SU-DHL-6 (cell line): ENCODE data around the gene PARVA.

Source experiments
- H2AFZ ChIP-seq: fragments of 200-600 bp; sonication (generic); 2 replicates; pipeline ENCODE4 v1.6.1; 2014; ENCODE audit warnings: low read depth, mild to moderate bottlenecking, moderate library complexity, mixed read lengths, antibody characterized with exemption, low read length; ENCODE audit not compliant: severe bottlenecking
- H3F3A ChIP-seq: fragments of 200-600 bp; shearing (Covaris generic); 2 replicates; pipeline ENCODE4 v1.6.0; 2016; ENCODE audit warnings: antibody characterized with exemption, mild to moderate bottlenecking; ENCODE audit not compliant: insufficient read depth
- H3K27ac ChIP-seq: fragments of 200-600 bp; sonication (generic); 2 replicates; pipeline ENCODE4 v1.5.1; 2016; ENCODE audit warnings: low read depth, mild to moderate bottlenecking, low read length, moderate library complexity, mixed read lengths
- H3K27me3 ChIP-seq: fragments of 200-600 bp; sonication (generic), shearing (Covaris generic); 2 replicates; pipeline ENCODE4 v1.6.0; 2014; ENCODE audit warnings: mild to moderate bottlenecking, low read length
- H3K36me3 ChIP-seq: fragments of 200-600 bp; sonication (generic); 2 replicates; pipeline ENCODE4 v1.6.1; 2014; ENCODE audit warnings: mild to moderate bottlenecking, low read length, mixed read lengths
- H3K4me2 ChIP-seq: fragments of 300-600, 200-600 bp; shearing (Covaris generic), sonication (generic); 2 replicates; pipeline ENCODE4 v1.6.0; 2014; ENCODE audit warnings: low read length, low read depth, mild to moderate bottlenecking; ENCODE audit not compliant: poor library complexity, severe bottlenecking
- H3K4me3 ChIP-seq: fragments of 200-600 bp; sonication (generic); 2 replicates; pipeline ENCODE4 v1.5.1; 2014; ENCODE audit warnings: antibody characterized with exemption, low read length, mild to moderate bottlenecking, mixed read lengths; ENCODE audit not compliant: insufficient read depth, poor library complexity, severe bottlenecking
- H3K79me2 ChIP-seq: fragments of 200-600 bp; sonication (generic); 2 replicates; pipeline ENCODE4 v1.6.1; 2014; ENCODE audit warnings: mild to moderate bottlenecking, low read length, moderate library complexity; ENCODE audit not compliant: insufficient read depth
- H3K9ac ChIP-seq: fragments of 200-600 bp; sonication (generic); 2 replicates; pipeline ENCODE4 v1.7.0; 2014; ENCODE audit warnings: mild to moderate bottlenecking, low read length
- H3K9me2 ChIP-seq: fragments of 200-600 bp; sonication (generic); replicated peaks from 2 replicates; pipeline ENCODE4 v1.6.1; 2014; ENCODE audit warnings: low read length; ENCODE audit not compliant: insufficient read depth
- H3K9me3 ChIP-seq: fragments of 200-600 bp; sonication (generic); 2 replicates; pipeline ENCODE4 v1.6.1; 2014; ENCODE audit warnings: low read length, mixed read lengths; ENCODE audit not compliant: insufficient read depth
- H4K20me1 ChIP-seq: fragments of 200-600 bp; sonication (generic); 2 replicates; pipeline ENCODE4 v1.6.1; 2014; ENCODE audit warnings: low read depth, mild to moderate bottlenecking, antibody characterized with exemption, low read length, moderate library complexity, mixed read lengths
- CTCF ChIP-seq: fragments of 200-600 bp; sonication (generic); IDR thresholded peaks from one replicate; pipeline ENCODE4 v1.5.1; 2017; ENCODE audit warnings: antibody characterized with exemption, mild to moderate bottlenecking, low read length, moderate library complexity; ENCODE audit not compliant: insufficient read depth, poor library complexity, severe bottlenecking
- EZH2phosphoT487 ChIP-seq: fragments of 200-600 bp; sonication (generic), shearing (Covaris generic); conservative IDR thresholded peaks from 2 replicates; pipeline ENCODE4 v1.6.1; 2018; ENCODE audit warnings: mild to moderate bottlenecking, antibody characterized with exemption, low read length, moderate library complexity, mixed read lengths

Gene PARVA

GRCh38 chr11:12536566-12536965 is 159.2 kb downstream of the PARVA start:
- Histone ChIP-seq H3K79me2 (no peaks in the 10 kb centered on the region), H3K9me3 (no peaks in the 10 kb centered on the region), H4K20me1 (no peaks in the 10 kb centered on the region), H3K9me2 (no peaks in the 10 kb centered on the region), H3K27me3 (no peaks in the 10 kb centered on the region), H3K9ac (no peak overlapping the region), H3K4me2 (no peak overlapping the region), H2AFZ (no peak overlapping the region), H3F3A (no peaks in the 10 kb centered on the region), H3K36me3 (no peaks in the 10 kb centered on the region), H3K27ac (no peak overlapping the region), H3K4me3 (no peak overlapping the region)
- TF ChIP-seq EZH2phosphoT487 (no peak), CTCF (no peak)

- H3K4me2 ChIP-seq = no peak overlapping the region
- no peak overlapping the region for H3K27ac ChIP-seq
- H2AFZ ChIP-seq = no peak overlapping the region
- H3F3A ChIP-seq = no peaks in the 10 kb centered on the region
- no peak overlapping the region for H3K9ac ChIP-seq
- no peaks in the 10 kb centered on the region for H3K79me2 ChIP-seq
- TF ChIP-seq EZH2phosphoT487 = no peak
- no peak for TF ChIP-seq CTCF
- H3K9me2 ChIP-seq = no peaks in the 10 kb centered on the region
- H4K20me1 ChIP-seq = no peaks in the 10 kb centered on the region
- no peaks in the 10 kb centered on the region for H3K27me3 ChIP-seq
- H3K9me3 ChIP-seq = no peaks in the 10 kb centered on the region
- H3K4me3 ChIP-seq = no peak overlapping the region
- H3K36me3 ChIP-seq = no peaks in the 10 kb centered on the region
Measured at GRCh38 chr11:12537778-12538401, 160.5 kb downstream of the PARVA start.

- Histone ChIP-seq H3K27ac (no peak overlapping the region), H3K9me2 (no peaks in the 10 kb centered on the region)
Measured at GRCh38 chr11:12538889-12539421, 161.6 kb downstream of the PARVA start.

More at GRCh38 chr11:12538889-12539421, 161.6 kb downstream of the PARVA start:
- H3K79me2 ChIP-seq = no peaks in the 10 kb centered on the region
- no peaks in the 10 kb centered on the region for H3F3A ChIP-seq
- no peaks in the 10 kb centered on the region for H4K20me1 ChIP-seq
- H3K36me3 ChIP-seq = no peaks in the 10 kb centered on the region
- H3K9me3 ChIP-seq = no peaks in the 10 kb centered on the region
- no peaks in the 10 kb centered on the region for H3K27me3 ChIP-seq
- H3K4me2 ChIP-seq = no peak overlapping the region
- no peak overlapping the region for H3K4me3 ChIP-seq
- H2AFZ ChIP-seq = no peak overlapping the region
- no peak overlapping the region for H3K9ac ChIP-seq
- TF ChIP-seq EZH2phosphoT487 (no peak), CTCF (no peak)
